ENCODE data around the gene TNFRSF21. TPM values are rescaled to one million over a fixed set of nuclear protein-coding genes. Genes with fewer than 3 reads are reported as not detected.

TNFRSF21 gene
- total RNA-seq, 2 experiments from 2014 or later = 2.3 to 2.5 TPM

GRCh38 chr6:47239546-47239945, 70.2 kb downstream of the TNFRSF21 start:
- Mint-ChIP-seq H3K4me3 (no peak overlapping the region), H3K27me3 (no peaks in the 10 kb centered on the region), H3K4me1 (ENCODE audit: low read depth) (peaks cover 22% of the 10 kb centered on the region), H3K27ac (no peak overlapping the region), H3K36me3 (ENCODE audit: low read depth) (no peaks in the 10 kb centered on the region), H3K9me3 (no peaks in the 10 kb centered on the region)
- ATAC-seq (no peak), DNase-seq (no peak)
- POLR2A ChIA-PET = no interaction called here
- CTCF ChIA-PET = no interaction called here
- no peak for TF ChIP-seq CTCF (IDR thresholded peaks at IDR 0.05)
- intact Hi-C loops (cut with micrococcal nuclease) = no loop called here

- no peaks in the 10 kb centered on the region for H3K36me3 Mint-ChIP-seq (ENCODE audit: low read depth)
- H3K4me1 Mint-ChIP-seq (ENCODE audit: low read depth) = peaks cover 17% of the 10 kb centered on the region
- no peaks in the 10 kb centered on the region for H3K9me3 Mint-ChIP-seq
- ATAC-seq = no peak
- no peaks in the 10 kb centered on the region for H3K27me3 Mint-ChIP-seq
- no peak overlapping the region for H3K27ac Mint-ChIP-seq
- DNase-seq = no peak
- no peak for TF ChIP-seq CTCF (IDR thresholded peaks at IDR 0.05)
- POLR2A ChIA-PET = no interaction called here
- CTCF ChIA-PET = interaction anchor here (1.0 kb wide), 1 partner anchor 8 kb away, joined by 3 read pairs; no protein-coding TSS in a partner anchor
- intact Hi-C loops (cut with micrococcal nuclease) = no loop called here
- no peak overlapping the region for H3K4me3 Mint-ChIP-seq
Observed at GRCh38 chr6:47238456-47238995, 71.2 kb downstream of the TNFRSF21 start.

- no peak for ATAC-seq
- Mint-ChIP-seq H3K27me3 (no peaks in the 10 kb centered on the region), H3K27ac (no peak overlapping the region), H3K4me3 (no peak overlapping the region), H3K9me3 (no peaks in the 10 kb centered on the region), H3K36me3 (ENCODE audit: low read depth) (no peaks in the 10 kb centered on the region), H3K4me1 (ENCODE audit: low read depth) (peaks cover 6% of the 10 kb centered on the region)
- CTCF ChIA-PET = no interaction called here
- POLR2A ChIA-PET = no interaction called here
- intact Hi-C loops (cut with micrococcal nuclease) = no loop called here
- DNase-seq = no peak
- TF ChIP-seq CTCF (IDR thresholded peaks at IDR 0.05) = no peak
Observed at GRCh38 chr6:47237196-47237595, 72.5 kb downstream of the TNFRSF21 start.

- no peak for TF ChIP-seq CTCF (IDR thresholded peaks at IDR 0.05)
- Mint-ChIP-seq H3K9me3 (no peaks in the 10 kb centered on the region), H3K27ac (no peak overlapping the region), H3K4me3 (no peak overlapping the region), H3K36me3 (ENCODE audit: low read depth) (no peaks in the 10 kb centered on the region), H3K27me3 (no peaks in the 10 kb centered on the region), H3K4me1 (ENCODE audit: low read depth) (no peaks in the 10 kb centered on the region)
- ATAC-seq (no peak), DNase-seq (no peak)
- ChIA-PET CTCF (interaction anchor here (1.2 kb wide), 1 partner anchor 9 kb away, joined by 3 read pairs; no protein-coding TSS in a partner anchor), POLR2A (interaction anchor here (0.8 kb wide), 1 partner anchor 11 kb away, joined by 3 read pairs; no protein-coding TSS in a partner anchor)
- intact Hi-C loops (cut with micrococcal nuclease) = no loop called here
Observed at GRCh38 chr6:47235964-47236760, 73.5 kb downstream of the TNFRSF21 start.

GRCh38 chr6:47235421-47235820, 74.3 kb downstream of the TNFRSF21 start:
- ChIA-PET CTCF (interaction anchor here (1.2 to 1.3 kb wide), 2 partner anchors 8 to 16 kb away, joined by 3 to 4 read pairs; no protein-coding TSS in a partner anchor), POLR2A (interaction anchor here (0.8 kb wide), 1 partner anchor 10 kb away, joined by 3 read pairs; no protein-coding TSS in a partner anchor)
- no peak for TF ChIP-seq CTCF (IDR thresholded peaks at IDR 0.05)
- H3K27me3 Mint-ChIP-seq = no peaks in the 10 kb centered on the region
- no peaks in the 10 kb centered on the region for H3K9me3 Mint-ChIP-seq
- ATAC-seq (no peak), DNase-seq (no peak)
- no peak overlapping the region for H3K27ac Mint-ChIP-seq
- no peaks in the 10 kb centered on the region for H3K4me1 Mint-ChIP-seq (ENCODE audit: low read depth)
- H3K36me3 Mint-ChIP-seq (ENCODE audit: low read depth) = no peaks in the 10 kb centered on the region
- no peak overlapping the region for H3K4me3 Mint-ChIP-seq
- intact Hi-C loops (cut with micrococcal nuclease) = no loop called here

Data from activated CD8-positive, alpha-beta T cell treated with anti-CD3 and anti-CD28 coated beads for 36 hours (primary cell).